CD1c-positive myeloid dendritic cell (primary cell): ENCODE results near the gene FPR1.
"Not testable (repeated sequence)": the region's sequence is repeated elsewhere in the genome, so short reads cannot be mapped to it uniquely, and the experiment has no call there.

Source experiments
- DNase-seq: peaks from one replicate; pipeline ENCODE4 v3.0.0-alpha.2; 2016; ENCODE audit errors: extremely low spot score

FPR1 gene

GRCh38 chr19:51779703-51780102, 28.0 kb upstream of the FPR1 start:
- DNase-seq: no peak

- peak; percentile 68 for DNase-seq
Measured at GRCh38 chr19:51779181-51779580, 27.5 kb upstream of the FPR1 start.

GRCh38 chr19:51777570-51778462, 26.1 kb upstream of the FPR1 start:
- peak; percentile 90 for DNase-seq

- not testable (repeated sequence) for DNase-seq
Measured at GRCh38 chr19:51776561-51776960, 24.9 kb upstream of the FPR1 start.

- peak; percentile 70 for DNase-seq
Measured at GRCh38 chr19:51772977-51773376, 21.3 kb upstream of the FPR1 start.

- peak; percentile 93 for DNase-seq
Measured at GRCh38 chr19:51771376-51772130, 19.9 kb upstream of the FPR1 start.

- DNase-seq: peak; percentile 56
Measured at GRCh38 chr19:51766461-51766860, 14.8 kb upstream of the FPR1 start.

GRCh38 chr19:51765086-51765485, 13.4 kb upstream of the FPR1 start:
- no peak for DNase-seq

- no peak for DNase-seq
Measured at GRCh38 chr19:51761696-51762095, 10.0 kb upstream of the FPR1 start.

- DNase-seq: no peak
Measured at GRCh38 chr19:51760697-51761356, 9.1 kb upstream of the FPR1 start, which contains the start of gene FPR2. TSS of gene FPR2 (plus strand) at chr19:51761180. CDS start at chr19:51768659, 7,479 bp downstream.

GRCh38 chr19:51755571-51755970, 3.9 kb upstream of the FPR1 start:
- no peak for DNase-seq

GRCh38 chr19:51754770-51755169, 3.1 kb upstream of the FPR1 start:
- DNase-seq: no peak

GRCh38 chr19:51754109-51754508, 2.4 kb upstream of the FPR1 start:
- DNase-seq: peak; percentile 81

- DNase-seq: no peak
Measured at GRCh38 chr19:51750400-51751094, 1.1 kb downstream of the FPR1 start.

GRCh38 chr19:51749979-51750378, 1.7 kb downstream of the FPR1 start:
- DNase-seq: no peak

GRCh38 chr19:51746731-51747130, 4.9 kb downstream of the FPR1 start:
- no peak for DNase-seq

- DNase-seq: no peak
Measured at GRCh38 chr19:51743405-51743804, 8.3 kb downstream of the FPR1 start.

- peak; percentile 67 for DNase-seq
Measured at GRCh38 chr19:51742789-51743188, 8.9 kb downstream of the FPR1 start.

- DNase-seq: peak; percentile 76
Measured at GRCh38 chr19:51740356-51740755, 11.3 kb downstream of the FPR1 start.

GRCh38 chr19:51739466-51740213, 12.0 kb downstream of the FPR1 start:
- peak; percentile 25 for DNase-seq

GRCh38 chr19:51738523-51738922, 13.2 kb downstream of the FPR1 start:
- not testable (repeated sequence) for DNase-seq
